Stimulated activated naive CD4-positive, alpha-beta T cell (primary cell): ENCODE data around the gene SLC35F3.
"Not testable (repeated sequence)": the region's sequence is repeated elsewhere in the genome, so short reads cannot be mapped to it uniquely, and the experiment has no call there.

ENCODE experiments used
- DNase-seq, 6 experiments: peaks; one replicate each; lab custom pipeline; 2025; lab: John Stamatoyannopoulos, UW

The SLC35F3 gene

GRCh38 chr1:234106032-234106431 is 201.6 kb downstream of the SLC35F3 start:
- DNase-seq = no peak

- no peak for DNase-seq
Measured at GRCh38 chr1:234107416-234108021, 203.0 kb downstream of the SLC35F3 start.

DNA sequence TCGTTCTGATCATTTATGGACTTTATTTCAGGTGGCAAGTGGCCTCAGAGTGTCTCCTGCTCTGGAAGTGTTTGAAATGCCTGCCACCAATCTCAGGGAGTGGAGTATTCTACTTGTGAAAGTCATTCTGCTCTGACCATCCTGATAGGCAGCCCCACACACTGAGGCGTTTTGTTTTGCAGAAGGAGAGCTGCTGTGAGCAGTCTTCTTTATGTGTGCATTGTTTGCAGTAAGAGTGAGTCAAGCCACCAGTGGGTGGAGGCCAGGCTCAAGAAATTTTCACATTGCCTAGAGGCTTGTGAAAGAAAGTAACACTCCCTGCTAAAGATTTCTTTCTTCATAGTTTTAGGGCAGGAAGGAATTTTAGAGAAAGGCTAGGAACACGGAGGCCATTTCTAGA is 204.4 kb downstream of the SLC35F3 start:
- DNase-seq = no peak

DNA sequence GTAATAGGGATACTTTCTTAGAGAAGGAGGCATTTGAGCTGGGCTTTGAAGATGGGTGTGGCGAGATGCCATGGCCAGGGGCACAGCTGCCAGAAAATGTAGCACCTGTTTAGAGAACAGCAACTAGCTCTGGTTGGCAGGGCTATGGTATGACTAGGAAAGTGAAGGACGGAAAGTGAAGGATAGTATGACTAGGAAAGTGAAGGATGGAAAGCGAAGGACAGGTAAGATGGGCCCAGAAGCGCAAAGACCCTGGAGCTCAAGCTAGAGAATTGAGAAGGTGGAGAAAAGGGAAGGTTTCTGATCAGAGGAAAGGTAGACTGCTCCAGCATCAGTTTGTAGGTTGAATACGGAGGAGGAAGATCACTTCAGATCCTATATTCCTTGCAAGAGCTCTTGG is 205.4 kb downstream of the SLC35F3 start:
- DNase-seq = no peak

DNA sequence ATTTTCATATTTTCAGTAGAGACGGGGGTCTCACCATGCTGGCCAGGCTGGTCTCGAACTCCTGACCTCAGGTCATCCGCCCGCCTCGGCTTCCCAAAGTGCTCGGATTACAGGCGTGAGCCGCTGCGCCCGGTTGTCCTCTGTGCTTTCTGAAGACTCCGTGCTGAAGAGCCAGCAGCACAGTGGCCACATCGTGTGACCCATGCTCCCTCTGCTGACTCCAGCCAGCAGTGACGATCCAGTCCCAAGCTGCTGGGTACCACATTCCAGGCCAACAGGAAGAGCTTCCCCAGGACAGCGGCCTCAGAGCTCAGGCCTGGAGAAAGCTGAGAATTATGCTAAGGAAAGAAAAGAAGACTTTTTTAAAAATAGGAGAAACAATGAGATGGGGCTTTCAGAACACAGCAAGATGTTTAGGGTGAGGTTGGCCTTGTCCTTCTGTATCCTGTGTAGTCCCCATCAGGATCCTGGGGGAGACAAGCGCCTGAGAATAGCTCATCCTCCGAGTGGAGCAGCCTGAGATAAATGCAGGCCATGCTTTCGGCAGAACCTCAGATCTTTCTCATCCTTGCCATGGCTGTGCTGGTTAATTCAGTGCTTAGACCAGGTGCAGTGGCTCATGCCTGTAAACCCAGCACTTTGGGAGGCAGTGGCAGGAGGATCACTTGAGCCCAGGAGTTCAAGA is 207.1 kb downstream of the SLC35F3 start:
- DNase-seq = no peak

GRCh38 chr1:234114648-234115307 is 210.3 kb downstream of the SLC35F3 start:
- DNase-seq = peak in 3 of 6 experiments; percentile 1 to 48 (median 36)

GRCh38 chr1:234118911-234119310 is 214.4 kb downstream of the SLC35F3 start:
- no peak for DNase-seq

GRCh38 chr1:234119431-234119830 is 215.0 kb downstream of the SLC35F3 start:
- DNase-seq = no peak

DNA sequence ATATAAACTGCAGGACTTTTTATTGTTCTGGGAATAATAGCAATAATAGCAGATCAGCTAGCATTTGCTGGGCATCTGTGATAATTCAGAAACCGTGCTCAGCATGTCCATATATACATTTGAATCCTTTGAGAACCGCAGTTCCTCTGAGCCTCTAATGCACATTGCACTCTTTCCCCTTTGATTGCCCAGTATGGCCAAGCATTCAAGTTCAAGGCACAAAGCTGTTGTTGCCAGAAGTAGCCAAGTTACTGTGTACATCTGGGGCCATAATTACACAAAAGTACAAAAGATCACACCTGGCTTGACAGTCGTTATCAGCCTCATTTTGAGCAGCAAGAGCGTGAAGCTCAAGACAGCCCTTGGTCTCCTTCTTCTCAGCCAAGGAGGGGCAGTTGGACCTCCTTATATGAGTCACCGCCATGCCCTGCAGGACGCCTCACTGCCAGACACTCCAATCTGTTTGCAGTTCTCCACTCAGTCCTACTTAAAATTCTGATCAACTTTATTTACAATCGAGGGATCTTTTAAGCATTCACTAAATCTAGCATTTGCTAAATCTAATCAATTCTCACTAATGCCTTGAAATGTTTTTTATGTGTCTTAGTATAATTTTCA is 216.0 kb downstream of the SLC35F3 start:
- DNase-seq = no peak

DNA sequence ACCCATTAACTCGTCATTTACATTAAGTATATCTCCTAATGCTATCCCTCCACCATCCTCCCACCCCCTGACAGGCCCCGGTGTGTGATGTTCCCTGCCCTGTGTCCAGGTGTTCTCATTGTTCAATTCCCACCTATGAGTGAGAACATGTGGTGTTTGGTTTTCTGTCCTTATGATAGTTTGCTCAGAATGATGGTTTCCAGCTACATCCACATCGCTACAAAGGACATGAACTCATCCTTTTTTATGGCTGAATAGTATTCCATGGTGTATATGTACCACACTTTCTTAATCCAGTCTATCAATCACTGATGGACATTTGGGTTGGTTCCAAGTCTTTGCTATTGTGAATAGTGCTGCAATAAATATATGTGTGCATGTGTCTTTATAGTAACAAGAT is 217.2 kb downstream of the SLC35F3 start:
- not testable (repeated sequence) for DNase-seq

DNA sequence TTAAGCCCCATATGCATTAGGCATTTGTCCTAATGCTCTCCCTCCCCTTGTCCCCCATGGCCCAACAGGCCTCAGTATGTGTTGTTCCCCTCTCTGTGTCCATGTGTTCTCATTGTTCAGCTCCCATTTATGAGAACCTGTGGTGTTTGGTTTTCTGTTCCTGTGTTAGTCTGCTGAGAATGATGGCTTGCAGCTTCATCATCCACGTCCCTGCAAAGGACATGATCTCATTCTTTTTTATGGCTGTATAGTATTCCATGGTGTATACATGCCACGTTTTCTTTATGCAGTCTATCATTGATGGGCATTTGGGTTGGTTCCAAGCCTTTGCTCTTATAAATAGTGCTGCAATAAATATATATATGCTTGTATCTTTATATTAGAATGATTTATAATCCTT is 218.1 kb downstream of the SLC35F3 start:
- DNase-seq = not testable (repeated sequence)

DNA sequence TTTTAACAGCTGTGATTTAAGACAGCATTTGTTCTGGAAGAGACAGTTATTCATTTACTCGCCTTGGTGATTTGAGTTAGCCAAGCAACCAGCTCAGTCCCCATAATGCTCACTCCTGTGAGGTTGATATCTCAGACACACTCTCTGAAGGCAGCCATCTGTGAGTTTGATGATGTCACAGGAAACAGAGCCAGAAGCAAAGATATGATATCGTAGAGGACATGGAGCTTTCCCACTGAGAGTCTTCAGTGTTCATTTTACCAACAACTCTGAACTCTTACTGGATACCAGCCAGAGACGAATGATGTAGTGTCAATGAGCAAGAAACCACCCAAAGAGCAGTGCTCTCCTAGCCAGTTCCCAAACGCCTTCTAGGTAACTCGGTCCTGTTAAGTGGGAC is 219.4 kb downstream of the SLC35F3 start:
- no peak for DNase-seq

DNA sequence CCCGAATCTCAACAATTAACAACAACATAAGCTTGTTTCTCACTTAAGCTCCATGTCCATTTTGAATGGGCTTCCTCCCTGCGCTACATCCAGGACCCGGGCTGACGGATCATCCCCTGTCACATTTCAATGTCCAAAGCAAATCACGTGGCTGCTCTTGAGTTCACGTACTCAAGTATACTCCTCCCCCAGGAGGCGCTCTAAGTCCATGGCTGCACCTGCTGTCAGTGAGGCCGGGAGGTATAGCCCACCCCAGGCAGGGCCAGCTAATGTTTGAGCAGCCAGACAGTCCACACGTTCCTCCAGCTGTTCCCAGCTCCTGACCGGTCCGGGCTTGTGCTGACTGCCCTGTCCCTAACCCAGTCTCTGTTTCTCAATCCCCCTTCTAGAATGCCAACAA is 220.8 kb downstream of the SLC35F3 start:
- DNase-seq = no peak

DNA sequence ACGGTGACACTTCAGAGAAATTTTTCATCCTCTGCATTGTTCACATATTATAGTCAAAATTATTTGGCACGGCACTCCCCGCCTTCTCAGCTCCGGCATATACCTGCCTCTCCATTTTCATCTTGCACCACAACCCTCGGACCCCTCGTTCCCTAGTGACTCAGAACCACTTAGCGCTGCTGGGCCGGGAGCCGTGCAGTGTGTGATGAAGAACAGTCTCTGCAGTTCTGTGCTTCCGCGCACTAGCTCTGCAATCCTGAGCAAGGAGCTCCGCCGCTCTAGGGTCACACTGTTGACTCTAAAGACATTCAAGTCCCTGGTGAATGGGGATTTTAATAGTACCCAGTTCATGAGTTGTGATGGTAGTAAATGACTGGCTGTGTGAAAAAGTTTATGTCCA is 221.2 kb downstream of the SLC35F3 start:
- DNase-seq = no peak

DNA sequence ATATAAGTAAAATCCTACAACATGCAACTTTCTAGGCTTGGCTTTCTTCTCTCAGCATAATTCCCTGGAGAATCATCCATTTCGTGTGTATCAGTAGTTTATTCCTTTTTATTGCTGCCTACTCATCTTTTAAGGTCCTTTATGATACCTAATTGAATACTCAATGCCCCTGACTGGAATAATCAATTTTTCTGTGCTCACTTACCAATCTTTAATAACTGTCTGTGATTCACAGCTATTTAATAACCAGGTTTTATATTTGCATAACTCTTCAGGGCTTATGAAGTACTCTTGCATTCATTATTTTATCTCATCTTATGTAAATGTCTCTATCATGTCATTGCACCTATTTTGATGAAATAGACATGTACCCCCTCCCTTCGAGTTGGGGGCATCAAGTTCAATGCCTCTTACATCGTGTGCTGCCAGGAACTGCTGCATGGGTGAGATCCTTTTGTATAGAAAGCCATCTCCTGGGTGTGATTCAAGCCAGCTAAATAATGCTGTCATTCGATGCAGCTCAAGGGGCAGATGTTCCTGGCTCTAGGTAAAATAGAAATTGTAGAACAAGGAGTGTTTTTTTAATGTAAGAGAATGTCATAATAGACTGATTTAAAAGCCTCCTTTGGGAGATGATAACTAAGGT is 222.7 kb downstream of the SLC35F3 start:
- no peak for DNase-seq

DNA sequence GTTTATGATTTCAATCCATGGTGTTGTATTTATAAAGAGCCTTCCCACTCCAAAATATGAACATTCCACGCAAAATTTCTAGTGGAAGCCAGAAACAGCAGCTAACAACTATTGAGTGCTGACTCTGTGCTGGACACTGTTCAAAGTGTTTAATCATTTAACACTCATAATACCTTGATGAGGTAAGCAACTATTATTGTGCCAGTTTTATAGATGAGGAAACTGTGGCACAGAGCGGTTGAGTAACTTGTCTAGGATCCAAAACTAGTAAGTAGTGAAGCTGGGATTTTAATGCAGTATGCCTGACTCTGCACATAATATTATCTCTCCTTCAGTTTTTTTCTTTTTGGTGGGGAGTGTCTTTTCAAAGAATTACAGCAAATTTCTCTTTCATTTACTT is 228.3 kb downstream of the SLC35F3 start:
- no peak for DNase-seq

- no peak for DNase-seq
Measured at GRCh38 chr1:234134878-234135277, 230.4 kb downstream of the SLC35F3 start.

- no peak for DNase-seq
Measured at GRCh38 chr1:234135501-234135900, 231.0 kb downstream of the SLC35F3 start.

GRCh38 chr1:234136073-234136472 is 231.6 kb downstream of the SLC35F3 start:
- DNase-seq = no peak

DNA sequence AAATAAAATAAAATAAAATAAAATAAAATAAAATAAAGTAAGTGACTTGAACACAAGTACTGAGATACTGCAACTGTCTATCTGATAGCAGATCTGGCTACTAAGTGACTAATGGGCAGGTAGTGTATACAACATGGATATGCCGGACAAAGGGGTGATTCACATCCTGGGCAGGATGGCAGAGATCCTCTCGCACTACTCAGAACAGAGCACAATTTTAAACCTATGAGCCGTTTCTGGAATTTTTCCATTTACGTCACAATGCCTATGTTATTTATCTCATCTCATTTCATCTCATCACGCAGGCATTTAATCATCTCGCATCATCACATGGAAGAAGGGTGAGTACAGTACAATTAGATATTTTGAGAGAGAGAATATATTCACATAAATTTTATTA is 235.5 kb downstream of the SLC35F3 start:
- DNase-seq = no peak

DNA sequence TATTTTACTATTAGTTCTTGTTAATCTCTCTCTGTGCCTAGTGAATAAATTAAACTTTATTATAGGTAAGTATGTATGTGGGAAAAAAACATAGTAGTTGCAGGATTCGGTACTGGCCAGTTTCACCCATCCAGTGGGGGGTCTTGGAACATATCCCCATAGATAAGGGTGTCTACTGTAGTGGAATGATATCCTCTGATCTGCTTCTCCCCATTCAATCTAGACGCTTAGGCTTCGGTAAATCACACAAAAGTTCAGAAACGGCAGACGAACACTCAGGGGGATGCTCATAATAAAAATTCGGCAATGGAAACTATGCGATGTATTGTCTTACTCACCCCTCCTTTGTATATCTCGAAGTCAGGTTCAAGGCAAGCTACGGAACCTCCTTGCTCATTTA is 235.9 kb downstream of the SLC35F3 start:
- no peak for DNase-seq

DNA sequence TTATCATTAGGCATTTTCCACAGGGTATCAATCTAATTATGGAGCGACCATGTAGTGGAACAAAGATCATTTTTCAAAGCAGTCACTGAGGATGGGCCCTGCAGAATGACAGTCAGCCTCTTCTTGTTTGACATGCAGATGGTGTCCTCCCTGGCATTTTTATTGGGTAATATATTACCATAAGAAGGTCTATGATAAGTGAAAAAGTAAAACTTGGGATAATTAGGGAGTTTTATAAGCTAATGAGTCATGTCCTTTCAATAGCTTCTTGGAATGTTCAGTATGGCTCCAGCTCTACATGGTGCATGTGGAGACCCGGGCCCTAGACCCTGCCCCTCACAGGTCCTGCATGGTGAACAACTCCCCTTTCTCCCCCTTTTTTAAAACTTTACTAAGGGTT is 236.5 kb downstream of the SLC35F3 start:
- no peak for DNase-seq

DNA sequence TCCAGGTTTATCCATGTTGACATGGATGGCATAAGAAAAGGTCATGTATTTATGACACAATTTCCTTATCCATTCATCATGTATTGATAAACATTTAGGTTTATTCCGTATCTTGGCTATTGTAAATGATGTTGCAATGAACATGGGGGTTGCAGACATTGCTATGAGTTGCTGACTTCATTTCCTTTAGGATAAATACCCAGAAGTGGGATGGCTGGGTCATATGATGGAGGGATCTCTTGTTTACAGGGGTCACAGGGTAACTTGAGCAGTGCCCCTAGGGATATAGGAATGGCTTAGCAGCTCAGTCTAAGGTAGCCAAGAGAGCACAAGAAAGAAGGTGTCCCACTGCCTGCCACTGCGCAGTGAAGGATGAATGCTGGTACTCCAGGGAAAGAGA is 239.2 kb downstream of the SLC35F3 start:
- DNase-seq = no peak
